ENCODE measurements around the gene MAGEA10.

Gene MAGEA10

GRCh38 chrX:152155766-152156310 lies 17.5 kb upstream of the MAGEA10 start:
- no peak for TF ChIP-seq CTCF (IDR thresholded peaks at IDR 0.05; ENCODE audit: low read depth, low read length, missing control alignments)
- no peak overlapping the region for H3K4me3 ChIP-seq (ENCODE audit: low read depth, low read length)
- no peak for DNase-seq (ENCODE audit: low read depth)

GRCh38 chrX:152154050-152154449 lies 15.7 kb upstream of the MAGEA10 start:
- no peak for TF ChIP-seq CTCF (IDR thresholded peaks at IDR 0.05; ENCODE audit: low read depth, low read length, missing control alignments)
- no peak for DNase-seq (ENCODE audit: low read depth)
- H3K4me3 ChIP-seq (ENCODE audit: low read depth, low read length), result no peak overlapping the region

- no peak overlapping the region for H3K4me3 ChIP-seq (ENCODE audit: low read depth, low read length)
- DNase-seq (ENCODE audit: low read depth), result no peak
- no peak for TF ChIP-seq CTCF (IDR thresholded peaks at IDR 0.05; ENCODE audit: low read depth, low read length, missing control alignments)
Observed at GRCh38 chrX:152151256-152151655, 12.9 kb upstream of the MAGEA10 start.

GRCh38 chrX:152149648-152150047 lies 11.3 kb upstream of the MAGEA10 start:
- TF ChIP-seq CTCF (IDR thresholded peaks at IDR 0.05; ENCODE audit: low read depth, low read length, missing control alignments), result no peak
- no peak for DNase-seq (ENCODE audit: low read depth)
- H3K4me3 ChIP-seq (ENCODE audit: low read depth, low read length), result no peak overlapping the region

GRCh38 chrX:152139589-152139988 lies 1.2 kb upstream of the MAGEA10 start:
- no peak overlapping the region for H3K4me3 ChIP-seq (ENCODE audit: low read depth, low read length)
- no peak for DNase-seq (ENCODE audit: low read depth)
- no peak for TF ChIP-seq CTCF (IDR thresholded peaks at IDR 0.05; ENCODE audit: low read depth, low read length, missing control alignments)

GRCh38 chrX:152137771-152138387 lies 498 bp downstream of the MAGEA10 start:
- no peak for DNase-seq (ENCODE audit: low read depth)
- H3K4me3 ChIP-seq (ENCODE audit: low read depth, low read length), result no peak overlapping the region
- TF ChIP-seq CTCF (IDR thresholded peaks at IDR 0.05; ENCODE audit: low read depth, low read length, missing control alignments), result no peak

- no peak overlapping the region for H3K4me3 ChIP-seq (ENCODE audit: low read depth, low read length)
- DNase-seq (ENCODE audit: low read depth), result no peak
- TF ChIP-seq CTCF (IDR thresholded peaks at IDR 0.05; ENCODE audit: low read depth, low read length, missing control alignments), result no peak
Observed at GRCh38 chrX:152136312-152136711, 2.1 kb downstream of the MAGEA10 start.
